Measurements from ENCODE around the gene SDHB.

DNA sequence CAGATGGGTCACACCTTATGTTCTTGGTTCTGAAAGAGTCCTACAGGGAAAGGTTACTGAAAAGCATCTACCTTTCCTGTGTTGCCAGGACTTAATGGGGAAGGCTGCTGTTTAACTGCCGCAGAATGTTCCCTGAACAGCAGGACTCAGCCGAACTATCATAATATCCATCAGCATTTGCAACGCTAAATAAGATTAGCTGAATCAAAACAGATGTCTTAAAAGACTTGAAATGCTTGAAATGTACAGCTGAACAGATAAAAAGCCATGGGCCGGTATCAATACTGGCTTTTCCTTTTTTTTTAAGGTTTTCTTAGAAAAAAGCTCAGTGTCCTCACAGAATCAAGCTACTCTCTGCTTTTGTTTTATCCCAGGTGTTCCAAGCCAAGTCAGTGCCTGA lies 22.4 kb downstream of the SDHB start:
- TF ChIP-seq, protein P1, sequence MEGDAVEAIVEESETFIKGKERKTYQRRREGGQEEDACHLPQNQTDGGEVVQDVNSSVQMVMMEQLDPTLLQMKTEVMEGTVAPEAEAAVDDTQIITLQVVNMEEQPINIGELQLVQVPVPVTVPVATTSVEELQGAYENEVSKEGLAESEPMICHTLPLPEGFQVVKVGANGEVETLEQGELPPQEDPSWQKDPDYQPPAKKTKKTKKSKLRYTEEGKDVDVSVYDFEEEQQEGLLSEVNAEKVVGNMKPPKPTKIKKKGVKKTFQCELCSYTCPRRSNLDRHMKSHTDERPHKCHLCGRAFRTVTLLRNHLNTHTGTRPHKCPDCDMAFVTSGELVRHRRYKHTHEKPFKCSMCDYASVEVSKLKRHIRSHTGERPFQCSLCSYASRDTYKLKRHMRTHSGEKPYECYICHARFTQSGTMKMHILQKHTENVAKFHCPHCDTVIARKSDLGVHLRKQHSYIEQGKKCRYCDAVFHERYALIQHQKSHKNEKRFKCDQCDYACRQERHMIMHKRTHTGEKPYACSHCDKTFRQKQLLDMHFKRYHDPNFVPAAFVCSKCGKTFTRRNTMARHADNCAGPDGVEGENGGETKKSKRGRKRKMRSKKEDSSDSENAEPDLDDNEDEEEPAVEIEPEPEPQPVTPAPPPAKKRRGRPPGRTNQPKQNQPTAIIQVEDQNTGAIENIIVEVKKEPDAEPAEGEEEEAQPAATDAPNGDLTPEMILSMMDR (IDR thresholded peaks at IDR 0.05) = no peak
- TF ChIP-seq POLR2A (IDR thresholded peaks at IDR 0.05) = no peak
- no peak for TF ChIP-seq EP300 (IDR thresholded peaks at IDR 0.05)

All from tibial nerve (tissue), 4 donors.